SJSA1 (cell line): ENCODE results near the gene ZNF469. TPM values are rescaled to one million over a fixed set of nuclear protein-coding genes. Genes with fewer than 3 reads are reported as not detected.

Source experiments
- DNase-seq, 2 experiments: peaks; one replicate each; pipeline ENCODE4 v3.0.0-alpha.2; 2015 to 2020; ENCODE audit warnings: low spot score in 2 of 2, low read depth in 1 of 2
- H3K27ac ChIP-seq: fragments of 250-450 bp; sonication (Bioruptor Pico); 2 replicates; pipeline ENCODE4 v1.5.1; 2020; ENCODE audit warnings: mild to moderate bottlenecking, moderate library complexity
- H3K27me3 ChIP-seq: fragments of 250-450 bp; sonication (Bioruptor Pico); replicated peaks from 2 replicates; pipeline ENCODE4 v1.5.1; 2020; ENCODE audit warnings: mild to moderate bottlenecking, moderate library complexity
- H3K36me3 ChIP-seq: fragments of 250-450 bp; sonication (Bioruptor Pico); 2 replicates; pipeline ENCODE4 v1.5.1; 2020; ENCODE audit warnings: mild to moderate bottlenecking
- H3K4me1 ChIP-seq: fragments of 250-450 bp; sonication (Bioruptor Pico); replicated peaks from 2 replicates; pipeline ENCODE4 v1.6.1; 2021; ENCODE audit warnings: mild to moderate bottlenecking
- H3K4me3 ChIP-seq: fragments of 250-450 bp; sonication (Bioruptor Pico); 2 replicates; pipeline ENCODE4 v1.5.1; 2020; ENCODE audit warnings: mild to moderate bottlenecking
- H3K9me3 ChIP-seq: fragments of 250-450 bp; sonication (Bioruptor Pico); replicated peaks from 2 replicates; pipeline ENCODE4 v1.5.1; 2020; ENCODE audit warnings: mild to moderate bottlenecking
- total RNA-seq: library from RNA; depleted of rRNA; stranded (reverse); fragments of >200 nt; shearing (Covaris generic); gene quantifications from 2 replicates; pipeline ENCODE4 v1.2.3, GENCODE V29; 2014

The ZNF469 gene
- total RNA-seq, 1 experiment from 2014 or later, result 3.6 TPM

DNA sequence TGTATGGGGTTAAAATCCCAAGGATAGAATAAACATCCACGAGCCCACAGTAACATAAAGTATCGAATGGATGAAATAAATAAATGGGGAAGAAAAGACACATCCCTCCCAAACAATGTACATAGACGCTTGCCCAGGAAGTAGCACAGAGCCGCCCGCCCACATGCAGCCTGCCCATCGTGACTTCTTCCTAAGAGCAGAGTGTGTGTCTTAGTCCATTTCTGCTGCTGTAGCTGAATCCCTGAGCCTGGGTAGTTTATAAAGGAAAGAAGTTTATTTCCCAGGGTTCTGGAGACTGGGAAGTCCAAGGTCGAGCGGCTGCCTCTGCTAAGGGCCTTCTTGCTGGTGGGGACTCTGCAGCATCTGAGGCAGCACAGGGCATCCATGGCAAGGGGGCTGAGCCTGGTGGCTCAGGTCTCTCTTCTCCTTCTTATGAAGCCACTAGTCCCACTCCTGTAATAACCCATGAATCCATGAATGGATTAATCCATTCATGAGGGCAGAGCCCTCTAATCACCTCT is 39.4 kb upstream of the ZNF469 start:
- Histone ChIP-seq H3K9me3 (0 out of 2 replicates have a peak, but pooled peaks cover 3% of the 10 kb centered on the region), H3K4me3 (no peak overlapping the region), H3K36me3 (no peaks in the 10 kb centered on the region), H3K27me3 (no peaks in the 10 kb centered on the region), H3K4me1 (no peaks in the 10 kb centered on the region), H3K27ac (no peak overlapping the region)
- no peak for DNase-seq

DNA sequence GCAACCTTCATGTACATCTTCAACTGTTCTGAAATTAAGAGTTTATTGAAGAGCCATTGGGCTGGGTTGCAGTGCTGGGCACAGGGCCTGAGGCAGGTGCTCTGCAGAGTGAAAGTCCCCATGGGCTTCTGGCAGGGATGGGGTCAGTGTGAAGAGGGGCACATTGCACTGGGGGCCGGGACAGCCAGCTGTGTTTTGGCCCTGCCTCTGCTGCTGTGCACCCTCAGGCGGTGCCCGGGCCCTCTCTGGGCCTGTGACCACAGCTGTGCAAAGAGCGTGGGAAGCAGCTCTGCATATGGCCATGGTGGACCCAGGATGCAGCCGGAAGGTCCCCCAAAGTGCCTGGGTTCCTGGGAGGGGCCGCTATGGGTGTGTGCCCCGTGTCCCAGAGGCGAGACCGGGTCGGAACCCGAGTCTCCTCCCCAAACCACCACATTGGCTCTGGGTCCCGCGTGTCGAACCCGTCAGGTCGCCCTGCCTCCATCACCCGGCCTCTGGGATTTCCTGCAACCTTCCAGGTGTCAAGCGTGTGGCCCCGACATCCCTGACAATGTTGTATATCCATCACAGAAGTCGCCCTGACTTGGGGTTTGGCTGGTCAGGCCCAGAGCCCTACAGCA is 38.2 kb upstream of the ZNF469 start:
- H3K27ac ChIP-seq, result no peak overlapping the region
- no peak overlapping the region for H3K4me3 ChIP-seq
- H3K27me3 ChIP-seq, result no peaks in the 10 kb centered on the region
- no peaks in the 10 kb centered on the region for H3K4me1 ChIP-seq
- no peaks in the 10 kb centered on the region for H3K36me3 ChIP-seq
- no peak for DNase-seq
- 0 out of 2 replicates have a peak, but pooled peaks cover 3% of the 10 kb centered on the region for H3K9me3 ChIP-seq

DNA sequence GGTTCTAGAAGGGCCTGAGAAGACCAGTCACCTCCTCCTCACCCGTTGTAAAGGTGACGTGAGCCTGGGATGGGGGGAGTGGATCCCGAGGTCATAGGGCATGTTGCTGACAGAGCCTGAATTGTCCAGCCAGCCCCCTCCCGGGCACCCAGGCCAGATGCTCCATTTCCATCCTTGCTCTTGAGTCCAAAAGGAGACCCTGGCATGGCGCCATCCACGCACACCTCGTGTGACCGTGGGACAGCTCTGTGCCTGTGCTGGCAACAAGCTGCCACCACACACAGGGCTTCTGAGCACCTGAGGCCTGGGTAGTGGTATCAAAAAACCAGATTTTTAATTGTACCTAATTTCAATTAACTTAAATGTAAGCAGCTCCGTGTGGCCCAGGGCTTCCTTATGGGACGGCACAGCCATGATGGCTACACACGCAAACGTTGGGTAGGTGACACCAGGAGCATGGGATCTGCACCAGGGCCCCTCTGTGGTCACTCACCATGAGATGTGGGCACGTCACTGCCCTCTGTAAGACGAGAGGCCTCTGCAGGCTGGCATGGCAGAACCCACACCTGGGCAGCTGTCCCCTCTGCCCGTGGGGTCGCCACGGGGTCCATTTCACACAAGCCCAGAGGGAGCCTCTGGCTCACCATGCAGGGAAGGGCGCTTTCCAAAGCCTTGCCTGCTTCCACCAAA is 37.6 kb upstream of the ZNF469 start:
- no peak overlapping the region for H3K4me3 ChIP-seq
- H3K27ac ChIP-seq, result no peak overlapping the region
- no peak for DNase-seq
- H3K4me1 ChIP-seq, result no peaks in the 10 kb centered on the region
- no peaks in the 10 kb centered on the region for H3K27me3 ChIP-seq
- 0 out of 2 replicates have a peak, but pooled peaks cover 3% of the 10 kb centered on the region for H3K9me3 ChIP-seq
- no peaks in the 10 kb centered on the region for H3K36me3 ChIP-seq

DNA sequence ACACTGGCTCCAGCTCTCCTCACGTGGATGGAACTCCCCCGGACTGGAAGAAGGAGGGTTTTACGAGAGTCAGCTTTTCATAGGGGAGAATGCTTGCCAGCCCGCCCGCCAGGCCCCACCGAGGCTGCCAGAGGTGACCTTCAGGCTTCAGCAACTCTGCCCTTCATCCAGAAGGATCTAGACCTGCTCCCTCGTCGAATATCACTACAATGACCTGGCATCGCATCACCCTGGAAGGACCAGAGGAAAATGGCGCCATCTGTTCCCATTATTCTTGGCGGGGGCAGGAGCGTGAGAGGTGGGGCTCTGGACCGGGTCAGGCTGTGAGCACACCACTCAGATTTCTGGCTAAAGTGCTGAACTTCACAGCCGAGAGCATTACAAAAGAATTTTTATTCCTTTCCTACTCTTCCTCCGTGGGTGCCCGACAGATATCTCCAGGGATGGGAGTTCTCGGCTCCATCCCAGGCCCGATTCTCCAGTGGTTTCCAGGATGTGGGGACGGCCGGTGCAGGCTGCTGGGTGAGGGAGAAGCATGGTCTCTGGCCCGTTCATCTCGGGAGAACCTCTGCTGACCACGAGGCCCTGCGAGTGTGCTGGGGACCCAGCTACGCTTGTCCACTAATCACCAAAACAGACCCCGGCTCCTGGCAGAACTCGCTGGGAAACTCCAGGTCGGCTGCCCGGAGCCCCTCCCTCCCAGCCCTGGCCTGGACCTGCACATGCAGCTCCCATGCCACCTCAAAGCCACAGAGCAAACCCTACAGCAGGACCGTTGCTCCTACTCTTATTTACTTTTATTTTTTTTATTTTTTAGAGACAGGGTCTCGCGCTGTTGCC is 36.8 kb upstream of the ZNF469 start:
- H3K9me3 ChIP-seq, result 0 out of 2 replicates have a peak, but pooled peaks cover 3% of the 10 kb centered on the region
- H3K4me1 ChIP-seq, result no peaks in the 10 kb centered on the region
- no peak for DNase-seq
- no peak overlapping the region for H3K27ac ChIP-seq
- H3K4me3 ChIP-seq, result no peak overlapping the region
- H3K27me3 ChIP-seq, result no peaks in the 10 kb centered on the region
- H3K36me3 ChIP-seq, result no peaks in the 10 kb centered on the region

DNA sequence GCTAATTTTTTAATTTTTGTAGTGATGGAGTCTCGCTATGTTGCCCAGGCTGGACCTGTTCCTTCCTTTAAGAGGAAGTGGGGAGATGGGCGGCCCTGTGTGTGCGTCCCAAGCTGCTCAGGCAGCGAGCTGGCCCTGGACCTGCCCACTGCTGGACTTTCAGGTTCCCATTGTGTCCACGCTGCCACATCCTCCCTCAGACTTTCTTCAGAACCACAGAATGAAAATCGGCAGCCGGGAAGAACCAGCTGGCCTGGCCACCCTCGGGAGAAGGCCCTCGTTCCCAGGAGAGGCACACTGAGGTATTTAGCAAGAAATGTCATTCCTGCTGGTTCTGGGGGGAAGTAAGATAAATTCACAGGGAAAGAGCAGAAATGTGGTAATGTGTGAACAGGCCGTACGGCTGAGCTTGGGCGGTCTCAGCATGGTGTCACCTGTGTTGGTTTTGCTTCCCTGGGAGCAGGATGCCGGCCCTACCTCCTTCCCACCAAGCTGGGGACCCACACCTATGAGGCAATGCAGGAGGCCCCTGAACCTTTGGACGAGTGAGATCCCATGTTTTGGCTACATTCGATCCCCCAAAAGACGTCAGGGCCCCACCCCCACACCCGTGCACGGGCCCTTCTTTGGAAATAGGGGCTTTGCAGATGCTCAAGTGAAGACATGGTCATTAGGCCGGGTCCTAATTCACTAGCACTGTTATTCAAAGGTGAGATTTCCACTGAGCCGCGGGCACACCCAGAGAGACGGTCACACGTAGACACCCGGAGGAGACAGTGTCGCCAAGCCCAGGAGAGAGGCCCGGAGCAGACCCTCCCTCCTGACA is 35.9 kb upstream of the ZNF469 start:
- no peak for DNase-seq
- H3K4me1 ChIP-seq, result no peaks in the 10 kb centered on the region
- no peaks in the 10 kb centered on the region for H3K36me3 ChIP-seq
- no peaks in the 10 kb centered on the region for H3K27me3 ChIP-seq
- no peak overlapping the region for H3K27ac ChIP-seq
- H3K4me3 ChIP-seq, result no peak overlapping the region
- 0 out of 2 replicates have a peak, but pooled peaks cover 3% of the 10 kb centered on the region for H3K9me3 ChIP-seq

DNA sequence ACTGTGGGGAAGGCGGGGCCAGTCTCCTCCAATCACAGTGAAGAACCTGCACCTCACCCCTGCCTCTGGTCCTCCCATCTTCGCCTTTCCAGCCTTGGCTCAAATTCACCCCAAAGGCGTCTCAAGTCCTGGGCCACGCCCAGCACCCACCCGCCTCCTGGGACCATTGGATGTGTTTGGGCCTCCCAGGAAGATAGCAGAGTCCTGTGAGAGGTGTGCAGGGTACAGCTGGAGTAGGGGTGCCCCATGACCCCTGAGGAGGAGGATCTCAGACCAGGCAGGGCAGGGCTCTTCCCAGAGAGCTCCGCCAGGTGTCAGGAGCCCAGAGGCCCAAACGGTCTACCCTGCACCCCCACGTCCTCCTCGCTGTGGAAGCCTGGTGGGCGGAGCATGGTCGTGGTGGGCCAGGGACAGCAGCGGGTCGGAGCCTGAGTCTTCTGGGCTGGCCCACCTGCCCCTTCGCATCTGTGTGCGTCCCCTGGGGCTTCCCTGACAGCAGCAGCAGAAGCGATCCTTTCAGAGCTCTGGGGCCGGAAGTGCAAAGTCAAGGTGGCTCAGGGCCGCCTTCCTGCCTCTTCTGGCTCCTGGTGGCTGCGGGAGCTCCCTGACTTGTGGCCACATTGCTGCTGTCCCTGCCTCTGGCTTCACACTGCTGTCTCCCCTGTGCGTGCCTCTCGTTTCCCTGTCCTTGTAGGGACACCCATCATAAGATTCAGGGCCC is 34.9 kb upstream of the ZNF469 start:
- no peaks in the 10 kb centered on the region for H3K9me3 ChIP-seq
- no peaks in the 10 kb centered on the region for H3K36me3 ChIP-seq
- DNase-seq, result no peak

DNA sequence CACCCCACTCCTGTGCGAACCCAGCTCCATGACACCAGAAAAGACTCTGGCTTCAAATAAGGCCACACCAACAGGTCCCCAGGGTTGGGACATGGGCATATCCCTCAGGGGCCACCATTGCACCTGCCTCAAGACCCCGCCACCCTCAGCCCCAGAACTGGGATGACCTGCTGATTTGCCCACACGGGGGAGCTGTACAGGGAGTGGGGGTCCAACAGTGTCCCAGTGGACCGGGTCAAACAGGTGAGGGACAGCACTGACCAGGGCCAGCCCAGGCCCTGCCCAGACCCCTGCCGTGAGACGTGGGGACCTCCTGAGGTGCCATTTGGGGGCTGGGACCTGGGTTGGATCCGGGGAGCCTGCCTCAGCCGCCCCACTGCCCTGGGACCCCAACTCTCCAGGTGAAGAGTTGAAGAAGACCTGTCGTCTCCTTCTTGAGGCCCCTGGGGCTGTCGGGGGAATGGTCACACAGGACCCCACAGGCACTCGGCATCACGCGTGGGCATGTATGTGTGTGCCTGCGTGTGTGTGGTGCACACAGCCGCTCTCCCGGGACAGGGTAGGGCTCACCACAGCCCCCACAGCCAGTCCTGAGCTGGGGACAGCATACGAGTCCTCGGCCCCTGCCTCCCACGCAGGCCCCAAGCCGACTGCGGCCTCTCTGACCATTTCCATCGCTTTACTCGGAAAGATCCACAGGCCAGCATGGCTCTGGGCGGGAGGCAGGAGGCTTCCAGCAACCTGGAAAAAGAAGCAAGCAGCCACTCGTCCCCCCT is 34.2 kb upstream of the ZNF469 start:
- Histone ChIP-seq H3K4me3 (no peak overlapping the region), H3K4me1 (no peaks in the 10 kb centered on the region), H3K36me3 (no peaks in the 10 kb centered on the region), H3K9me3 (no peaks in the 10 kb centered on the region), H3K27ac (no peak overlapping the region), H3K27me3 (no peaks in the 10 kb centered on the region)
- DNase-seq, result no peak

More for the DNA sequence above, 34.9 kb upstream of the ZNF469 start:
- H3K4me3 ChIP-seq, result no peak overlapping the region
- H3K4me1 ChIP-seq, result no peaks in the 10 kb centered on the region
- H3K27ac ChIP-seq, result no peak overlapping the region
- H3K27me3 ChIP-seq, result no peaks in the 10 kb centered on the region

DNA sequence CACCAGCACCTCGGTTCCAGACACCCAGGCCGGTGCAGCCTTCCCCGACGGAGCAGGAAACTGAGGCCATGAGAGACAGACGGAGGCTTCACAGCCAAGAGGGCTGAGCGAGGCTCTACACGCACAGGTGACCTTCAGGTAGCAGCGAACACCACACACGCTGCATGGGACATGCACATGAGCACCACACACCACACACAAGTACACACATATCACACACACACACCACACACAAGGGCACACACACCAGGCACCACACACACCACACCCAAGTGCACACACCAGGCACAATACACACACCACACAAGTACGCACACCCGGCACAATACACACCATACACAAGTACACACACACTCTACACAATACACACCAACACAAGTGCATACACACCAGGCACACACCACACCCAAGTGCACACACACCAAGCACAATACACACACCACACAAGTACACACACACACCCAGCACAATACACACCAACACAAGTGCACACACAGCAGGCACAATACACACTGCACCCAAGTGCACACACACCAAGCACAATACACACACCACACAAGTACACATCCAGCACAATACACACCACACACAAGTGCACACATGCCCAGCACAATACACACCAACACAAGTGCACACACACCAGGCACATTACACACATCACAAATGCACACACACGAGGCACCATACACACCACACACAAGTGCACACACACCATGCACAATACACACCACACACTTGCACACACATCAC is 33.4 kb upstream of the ZNF469 start:
- Histone ChIP-seq H3K36me3 (no peaks in the 10 kb centered on the region), H3K9me3 (no peaks in the 10 kb centered on the region), H3K27me3 (no peaks in the 10 kb centered on the region), H3K27ac (no peak overlapping the region), H3K4me3 (no peak overlapping the region), H3K4me1 (no peaks in the 10 kb centered on the region)
- DNase-seq, result no peak

DNA sequence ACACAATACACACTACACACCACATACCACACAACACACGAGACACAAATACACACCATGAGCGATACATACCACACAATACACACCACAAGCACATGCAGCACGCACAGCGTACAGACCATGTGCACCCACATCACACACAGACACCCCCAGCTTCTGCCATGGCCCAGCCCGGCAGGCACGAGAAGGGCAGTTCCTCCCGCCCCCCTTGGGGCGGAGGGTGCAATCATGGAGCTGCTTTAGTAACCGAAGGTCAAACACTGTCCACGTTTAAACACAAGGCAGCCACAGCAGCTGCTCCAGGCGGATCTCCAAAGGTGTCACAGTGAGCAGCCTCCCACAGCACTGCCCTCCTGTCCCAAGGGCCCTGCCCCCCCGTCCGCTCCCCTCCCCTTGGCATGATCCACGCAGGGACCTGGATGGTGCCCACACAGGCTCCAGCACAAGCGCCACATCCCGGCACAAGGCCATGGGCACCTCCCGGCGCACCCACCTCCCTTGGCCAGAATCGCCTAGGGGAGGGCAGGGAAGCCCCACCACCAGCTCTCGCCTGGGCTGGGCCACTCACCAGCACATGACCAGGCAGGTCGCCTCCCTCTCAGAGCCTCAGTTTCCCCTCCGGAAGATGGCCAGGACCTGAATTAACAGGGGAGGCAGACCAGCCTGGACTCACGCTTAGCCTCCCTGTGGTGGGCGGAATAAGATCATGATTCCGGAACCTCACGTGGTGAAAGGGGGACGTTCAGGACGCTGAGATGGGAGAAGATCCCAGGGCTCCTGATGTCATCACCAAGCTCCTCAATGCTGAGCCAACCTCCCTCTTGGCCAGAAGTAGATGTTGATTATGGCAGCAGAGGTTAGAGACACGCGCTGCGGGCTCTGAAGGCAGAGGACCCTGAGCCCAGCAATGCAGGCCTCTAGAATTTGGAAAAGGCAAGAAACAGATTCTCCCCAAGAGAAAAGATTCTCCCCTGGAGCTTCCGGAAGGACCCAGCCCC is 32.6 kb upstream of the ZNF469 start:
- no peak for DNase-seq
- no peaks in the 10 kb centered on the region for H3K9me3 ChIP-seq
- H3K4me3 ChIP-seq, result no peak overlapping the region
- H3K4me1 ChIP-seq, result no peaks in the 10 kb centered on the region
- no peaks in the 10 kb centered on the region for H3K27me3 ChIP-seq
- H3K27ac ChIP-seq, result no peak overlapping the region
- no peaks in the 10 kb centered on the region for H3K36me3 ChIP-seq

DNA sequence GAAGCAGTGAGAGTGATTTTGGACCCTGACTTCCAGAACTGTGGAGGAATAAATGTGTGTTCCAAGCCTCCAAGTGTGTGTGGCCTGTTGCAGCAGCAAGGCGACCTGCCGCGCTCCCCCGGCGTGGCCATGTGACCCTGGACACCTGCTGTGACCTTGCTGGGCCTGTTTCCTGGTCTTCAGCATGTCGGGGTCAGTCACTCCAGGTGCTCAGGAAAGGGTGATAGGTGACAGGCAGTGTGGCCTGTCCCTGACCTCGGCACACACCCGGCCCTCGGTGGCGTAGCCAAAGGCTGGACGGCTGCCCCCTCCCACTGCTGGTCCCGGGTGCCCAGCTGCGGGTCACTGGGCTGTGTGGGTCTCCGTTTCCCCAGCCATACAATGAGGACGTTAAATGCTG is 31.8 kb upstream of the ZNF469 start:
- H3K9me3 ChIP-seq, result no peaks in the 10 kb centered on the region
- H3K4me1 ChIP-seq, result no peaks in the 10 kb centered on the region
- DNase-seq, result no peak
- H3K4me3 ChIP-seq, result no peak overlapping the region
- no peaks in the 10 kb centered on the region for H3K36me3 ChIP-seq
- H3K27ac ChIP-seq, result no peak overlapping the region
- no peaks in the 10 kb centered on the region for H3K27me3 ChIP-seq
